HCT116 (cell line): Measurements from ENCODE around the gene GRIP2. TPM values are rescaled to one million over a fixed set of nuclear protein-coding genes. Genes with fewer than 3 reads are reported as not detected.

ENCODE experiments used
- ATAC-seq: fragments of 200-7000 bp; cut with Tn5 transposase; 2 replicates; pipeline ENCODE4 v1.9.1; 2020; ENCODE audit warnings: mild to moderate bottlenecking, moderate library complexity
- BruUV-seq: library from RNA; stranded (reverse); fragments of 400-500 nt; replicated peaks from 2 replicates; lab custom pipeline; 2021; lab: Mats Ljungman, UMichigan
- CTCF ChIA-PET: fragments of 300-600 bp; sonication (Branson Sonifier 250); formaldehyde crosslinking; loops from one replicate; lab custom pipeline; 2021; ENCODE audit warnings: antibody characterized with exemption; lab: Charles Lee
- POLR2A ChIA-PET: fragments of 300-600, 350-600 bp; sonication (Branson Sonifier 250); formaldehyde crosslinking; loops from one replicate; lab custom pipeline; 2021; ENCODE audit warnings: antibody characterized with exemption; lab: Charles Lee
- RAD21 ChIA-PET, 2 experiments: fragments of 300-600 bp; sonication (Branson Sonifier 250); formaldehyde crosslinking; loops; one replicate each; lab custom pipeline; 2023; ENCODE audit warnings: low total read pairs in 2 of 2; ENCODE audit not compliant: uncharacterized antibody in 2 of 2, unreplicated experiment in 2 of 2, low non-redundant PET in 1 of 2; lab: Charles Lee
- DNase-seq: peaks from one replicate; pipeline ENCODE4 v3.0.0-alpha.2; 2010; ENCODE audit warnings: low read depth, low spot score
- H2AFZ ChIP-seq: fragments of 200-600 bp; shearing (Covaris generic), sonication (generic); 2 replicates; pipeline ENCODE4 v1.6.1; 2017; ENCODE audit warnings: low read depth, mixed run types, mixed read lengths, antibody characterized with exemption, low read length; ENCODE audit not compliant: poor library complexity, severe bottlenecking
- H3K27ac ChIP-seq: 2 replicates; pipeline ENCODE4 v1.5.1; 2012; ENCODE audit warnings: low read depth, low read length
- H3K27me3 ChIP-seq: fragments of 200-600 bp; sonication (generic); 2 replicates; pipeline ENCODE4 v1.6.1; 2016; ENCODE audit warnings: mixed run types, low read length, mixed read lengths; ENCODE audit not compliant: insufficient read depth
- H3K36me3 ChIP-seq, 2 experiments: fragments of 200-500 bp in 1 of 2; fragments of 200-600 bp in 1 of 2; sonication (Bioruptor generic) in 1 of 2; sonication (generic) in 1 of 2; 2 replicates each; pipeline versions ENCODE4 v1.5.1 to v1.6.1; 2014 to 2016; ENCODE audit warnings: low read length in 2 of 2, inconsistent platforms in 1 of 2, mixed read lengths in 1 of 2, mixed run types in 1 of 2; ENCODE audit not compliant: insufficient read depth in 2 of 2, control insufficient read depth in 1 of 2
- H3K4me1 ChIP-seq, 2 experiments: fragments of 200-600 bp in 1 of 2; sonication (generic) in 1 of 2; 2 replicates each; pipeline versions ENCODE4 v1.5.1 to v1.6.1; 2012 to 2017; ENCODE audit warnings: low read length in 2 of 2, inconsistent platforms in 1 of 2, mild to moderate bottlenecking in 1 of 2, mixed read lengths in 1 of 2, mixed run types in 1 of 2, moderate library complexity in 1 of 2; ENCODE audit not compliant: insufficient read depth in 2 of 2, control insufficient read depth in 1 of 2
- H3K4me2 ChIP-seq: fragments of 200-600 bp; sonication (generic); 2 replicates; pipeline ENCODE4 v1.6.1; 2017; ENCODE audit warnings: mixed run types, low read length, mixed read lengths
- H3K4me3 ChIP-seq, 2 experiments: fragments of 200-600 bp in 1 of 2; sonication (generic) in 1 of 2; replicated peaks in 1 of 2; 2 replicates each; pipeline ENCODE4 v1.5.1; 2011 to 2016; ENCODE audit warnings: low read length in 2 of 2, control low read depth in 1 of 2, low read depth in 1 of 2, mild to moderate bottlenecking in 1 of 2, mixed read lengths in 1 of 2, mixed run types in 1 of 2
- H3K79me2 ChIP-seq: fragments of 200-600 bp; sonication (generic); 2 replicates; pipeline ENCODE4 v1.6.1; 2017; ENCODE audit warnings: mild to moderate bottlenecking, mixed run types, low read length, moderate library complexity, mixed read lengths; ENCODE audit not compliant: insufficient read depth
- H3K9ac ChIP-seq: fragments of 200-600 bp; sonication (generic); 2 replicates; pipeline ENCODE4 v1.6.1; 2016; ENCODE audit warnings: low read length, mixed read lengths
- H3K9me2 ChIP-seq: fragments of 200-600 bp; sonication (generic), shearing (Covaris generic); 2 replicates; pipeline ENCODE4 v1.6.1; 2017; ENCODE audit warnings: mixed run types, mild to moderate bottlenecking, moderate library complexity; ENCODE audit not compliant: insufficient read depth
- H3K9me3 ChIP-seq, 2 experiments: fragments of 200-500 bp in 1 of 2; fragments of 200-600 bp in 1 of 2; sonication (Bioruptor generic) in 1 of 2; sonication (generic) in 1 of 2; 2 replicates each; pipeline ENCODE4 v1.6.1; 2014 to 2017; ENCODE audit warnings: low read length in 2 of 2, mixed read lengths in 2 of 2, inconsistent platforms in 1 of 2, low read depth in 1 of 2, mild to moderate bottlenecking in 1 of 2, mixed run types in 1 of 2, moderate library complexity in 1 of 2; ENCODE audit not compliant: control insufficient read depth in 1 of 2, insufficient read depth in 1 of 2
- H4K20me1 ChIP-seq: fragments of 200-600 bp; sonication (generic), shearing (Covaris generic); 2 replicates; pipeline ENCODE4 v1.6.1; 2017; ENCODE audit warnings: mixed run types, mild to moderate bottlenecking, moderate library complexity; ENCODE audit not compliant: insufficient read depth
- CBX3 ChIP-seq: IDR thresholded peaks from 2 replicates; pipeline ENCODE4 v1.6.1; 2012; ENCODE audit warnings: low read depth
- CEBPB ChIP-seq: IDR thresholded peaks from 2 replicates; pipeline ENCODE4 v1.6.1; 2012; ENCODE audit warnings: low read depth
- ELF1 ChIP-seq: IDR thresholded peaks from 2 replicates; pipeline ENCODE4 v1.6.1; 2012; ENCODE audit warnings: low read depth, borderline replicate concordance
- EZH2 ChIP-seq: fragments of 200-600 bp; sonication (generic); IDR thresholded peaks from 2 replicates; pipeline ENCODE4 v1.6.1; 2017; ENCODE audit warnings: antibody characterized with exemption, mixed run types
- EZH2phosphoT487 ChIP-seq: fragments of 200-600 bp; IDR thresholded peaks from 2 replicates; pipeline ENCODE4 v1.6.1; 2018; ENCODE audit warnings: antibody characterized with exemption, borderline replicate concordance
- FOSL1 ChIP-seq: IDR thresholded peaks from 2 replicates; pipeline ENCODE4 v1.6.1; 2012; ENCODE audit warnings: low read depth
- JUND ChIP-seq: IDR thresholded peaks from 2 replicates; pipeline ENCODE4 v1.6.1; 2012
- RAD21 ChIP-seq: IDR thresholded peaks from 2 replicates; pipeline ENCODE4 v1.6.1; 2012; ENCODE audit warnings: low read depth, mild to moderate bottlenecking
- SP1 ChIP-seq: IDR thresholded peaks from 2 replicates; pipeline ENCODE4 v1.6.1; 2012; ENCODE audit warnings: low read depth
- TCF7L2 ChIP-seq: IDR thresholded peaks from 2 replicates; pipeline ENCODE4 v1.7.0; 2011; ENCODE audit warnings: borderline replicate concordance, inconsistent platforms; ENCODE audit not compliant: insufficient read depth, insufficient read length; ENCODE audit errors: extremely low read depth
- YY1 ChIP-seq: IDR thresholded peaks from 2 replicates; pipeline ENCODE4 v1.6.1; 2011; ENCODE audit warnings: low read length, low read depth, moderate library complexity, mild to moderate bottlenecking; ENCODE audit not compliant: insufficient replicate concordance; ENCODE audit errors: extremely low read depth
- ZBTB33 ChIP-seq: IDR thresholded peaks from 2 replicates; pipeline ENCODE4 v1.6.1; 2011; ENCODE audit warnings: mild to moderate bottlenecking, low read length, moderate library complexity; ENCODE audit not compliant: insufficient replicate concordance; ENCODE audit errors: extremely low read depth
- ZFX ChIP-seq: fragments of 450-650 bp; IDR thresholded peaks from 2 replicates; pipeline ENCODE4 v1.6.1; 2017
- ZNF274 ChIP-seq: fragments of 200-500 bp; sonication (Bioruptor generic); IDR thresholded peaks from 2 replicates; pipeline ENCODE4 v1.6.1; 2014; ENCODE audit warnings: mild to moderate bottlenecking, low read depth, low read length, inconsistent platforms
- intact Hi-C: fragments of 100-400 bp; cut with micrococcal nuclease; formaldehyde crosslinking; loops from 2 replicates; pipeline ENCODE4 v1.10.0; 2022
- total RNA-seq: library from RNA; stranded (reverse); gene quantifications from one replicate; pipeline ENCODE4 v1.2.1, GENCODE V29; 2021; ENCODE audit not compliant: unreplicated experiment

GRIP2 gene
- total RNA-seq, 1 experiment from 2014 or later = 0.34 TPM

- peaks cover 2 to 8% of the 10 kb centered on the region in 2 experiments; a peak in 2 of 4 replicates for H3K4me1 ChIP-seq
- ATAC-seq = no peak
- CTCF ChIA-PET = no interaction called here
These were observed 46.5 kb upstream of the GRIP2 start for GRCh38 chr3:14586611-14587010.

More at GRCh38 chr3:14586611-14587010, 46.5 kb upstream of the GRIP2 start:
- DNase-seq = no peak
- no peaks in the 10 kb centered on the region for H3K79me2 ChIP-seq
- no peak overlapping the region for H3K4me3 ChIP-seq
- no peaks in the 10 kb centered on the region for H4K20me1 ChIP-seq
- intact Hi-C loops = no loop called here
- no peaks in the 10 kb centered on the region for H3K9me3 ChIP-seq
- no peaks in the 10 kb centered on the region for H3K36me3 ChIP-seq
- no peak overlapping the region for H3K9ac ChIP-seq
- H3K9me2 ChIP-seq = no peaks in the 10 kb centered on the region
- BruUV-seq = no TSS peak
- H3K27me3 ChIP-seq = peaks cover 13% of the 10 kb centered on the region; the same call in 1 of the 2 replicates
- H3K27ac ChIP-seq = no peak overlapping the region
- TF ChIP-seq YY1 (no peak), ELF1 (no peak), ZFX (no peak), ZNF274 (no peak), EZH2phosphoT487 (no peak), CEBPB (no peak), JUND (no peak), EZH2 (no peak), SP1 (no peak), CBX3 (no peak), TCF7L2 (no peak), FOSL1 (no peak), RAD21 (no peak), ZBTB33 (no peak)
- ChIA-PET POLR2A (no interaction called here), RAD21 (no interaction called here)
- H3K4me2 ChIP-seq = no peak overlapping the region
- no peak overlapping the region for H2AFZ ChIP-seq
